ENCODE measurements around the gene BUD31.
"Not testable (repeated sequence)": the region's sequence is repeated elsewhere in the genome, so short reads cannot be mapped to it uniquely, and the experiment has no call there.

The BUD31 gene

DNA sequence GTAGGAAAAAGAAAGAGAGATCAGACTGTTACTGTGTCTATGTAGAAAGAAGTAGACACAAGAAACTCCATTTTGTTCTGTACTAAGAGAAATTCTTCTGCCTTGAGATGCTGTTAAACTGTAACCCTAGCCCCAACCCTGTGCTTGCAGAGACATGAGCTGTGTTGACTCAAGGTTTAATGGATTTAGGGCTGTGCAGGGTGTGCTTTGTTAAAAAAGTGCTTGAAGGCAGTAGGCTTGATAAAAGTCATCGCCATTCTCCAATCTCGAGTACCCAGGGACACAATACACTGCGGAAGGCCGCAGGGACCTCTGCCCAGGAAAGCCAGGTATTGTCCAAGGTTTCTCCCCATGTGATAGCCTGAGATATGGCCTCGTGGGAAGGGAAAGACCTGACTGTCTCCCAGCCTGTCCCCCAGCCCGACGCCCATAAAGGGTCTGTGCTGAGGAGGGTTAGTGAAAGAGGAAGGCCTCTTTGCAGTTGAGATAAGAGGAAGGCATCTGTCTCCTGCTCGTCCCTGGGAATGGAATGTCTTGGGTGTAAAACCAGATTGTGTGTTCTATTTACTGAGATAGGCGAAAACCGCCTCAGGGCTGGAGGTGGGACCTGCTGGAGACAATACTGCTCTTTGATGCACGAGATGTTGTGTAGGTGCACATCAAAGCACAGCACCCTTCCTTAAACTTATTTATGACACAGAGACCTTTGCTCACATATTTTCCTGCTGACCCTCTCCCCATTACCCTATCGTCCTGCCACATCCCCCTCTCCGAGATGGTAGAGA, 23.2 kb downstream of the BUD31 start:
- H3K36me3 Mint-ChIP-seq, H3K4me3 Mint-ChIP-seq, H3K27ac Mint-ChIP-seq, H3K9me3 Mint-ChIP-seq, H3K27me3 Mint-ChIP-seq, H3K4me1 Mint-ChIP-seq: not testable (repeated sequence)

DNA sequence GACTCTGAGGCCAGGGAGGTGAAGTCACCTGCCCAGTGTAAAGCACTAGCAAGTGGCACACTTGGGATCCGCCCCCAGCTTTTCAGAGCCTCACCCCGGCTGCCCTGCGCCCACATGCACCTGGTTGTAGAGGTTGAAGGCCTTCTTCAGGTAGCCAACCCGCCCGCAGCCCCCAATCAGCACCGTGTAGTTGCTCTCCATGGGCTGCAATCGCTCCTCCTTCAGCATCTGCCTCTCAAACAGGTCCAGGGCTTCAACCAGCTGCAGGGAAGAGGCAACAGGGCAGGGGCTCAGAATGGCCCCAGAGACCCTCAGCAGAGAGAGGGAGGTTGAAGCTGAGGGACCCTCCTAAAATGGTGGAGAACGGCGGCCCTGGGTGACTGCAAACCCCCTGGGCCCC, 24.4 kb downstream of the BUD31 start:
- Mint-ChIP-seq H3K4me3 (no peak overlapping the region), H3K9me3 (no peaks in the 10 kb centered on the region), H3K4me1 (no peaks in the 10 kb centered on the region), H3K27ac (no peak overlapping the region), H3K27me3 (no peaks in the 10 kb centered on the region), H3K36me3 (no peaks in the 10 kb centered on the region)

- Mint-ChIP-seq H3K4me1 (peaks cover 28% of the 10 kb centered on the region), H3K9me3 (no peaks in the 10 kb centered on the region), H3K36me3 (peaks cover 8% of the 10 kb centered on the region), H3K27ac (peak overlapping the region; percentile 97), H3K4me3 (peak overlapping the region; percentile 98), H3K27me3 (no peaks in the 10 kb centered on the region)
Observed at GRCh38 chr7:99437946-99438572, 29.3 kb downstream of the BUD31 start.

DNA sequence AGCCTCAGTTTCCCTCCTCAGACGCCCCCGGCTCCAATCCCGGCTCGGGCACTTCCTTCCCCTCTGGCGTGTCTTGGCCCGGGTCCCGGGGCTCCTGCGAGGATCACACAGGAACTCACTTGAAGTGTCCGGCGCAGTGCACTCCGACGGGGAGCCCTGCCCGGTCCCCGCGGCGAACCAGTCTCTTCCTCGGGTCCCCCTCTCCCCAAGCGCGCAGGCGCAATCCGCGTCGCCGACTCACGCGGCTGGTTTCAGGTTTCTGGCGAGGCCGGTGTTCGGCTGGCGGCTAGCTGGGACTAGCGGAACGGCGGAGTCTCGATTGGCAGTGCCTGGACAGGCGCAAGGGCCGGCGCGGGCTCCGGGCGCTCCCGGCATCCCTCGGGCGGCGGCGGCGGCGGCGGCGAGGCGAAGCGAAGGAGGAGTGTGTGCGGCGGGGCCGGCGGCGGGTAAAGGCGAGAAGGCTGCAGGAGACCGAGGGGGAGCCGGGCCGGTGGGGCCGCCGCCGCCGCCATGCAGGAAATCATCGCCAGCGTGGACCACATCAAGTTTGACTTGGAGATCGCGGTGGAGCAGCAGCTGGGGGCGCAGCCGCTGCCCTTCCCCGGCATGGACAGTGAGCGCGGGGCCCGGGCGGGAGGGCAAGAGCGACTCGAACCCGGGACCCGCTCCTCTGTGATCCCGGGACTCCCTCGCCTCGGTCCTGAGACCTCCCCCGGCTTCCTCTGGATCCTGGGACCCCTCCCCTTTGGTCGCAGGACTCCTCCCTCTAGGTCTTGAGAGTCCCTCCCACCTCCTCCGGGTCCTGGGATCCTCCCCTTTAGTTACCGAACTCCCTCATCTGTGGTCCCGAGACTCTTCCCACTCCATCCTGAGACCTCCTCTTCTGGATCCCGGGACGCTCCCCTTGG, 30.1 kb downstream of the BUD31 start, which contains the start of the genes CPSF4 and PTCD1:
CPSF4 (plus strand) TSS at position 371 of the 908 bp plus-strand sequence; CDS start at position 511, 140 bp downstream.
PTCD1 (minus strand) TSS at position 226 of the 908 bp plus-strand sequence. CDS start 3,556 bp downstream, outside the sequence.
- no peaks in the 10 kb centered on the region for H3K27me3 Mint-ChIP-seq
- H3K36me3 Mint-ChIP-seq = peaks cover 8% of the 10 kb centered on the region
- H3K4me3 Mint-ChIP-seq = peak within 1 kb of the TSS; percentile 98

DNA sequence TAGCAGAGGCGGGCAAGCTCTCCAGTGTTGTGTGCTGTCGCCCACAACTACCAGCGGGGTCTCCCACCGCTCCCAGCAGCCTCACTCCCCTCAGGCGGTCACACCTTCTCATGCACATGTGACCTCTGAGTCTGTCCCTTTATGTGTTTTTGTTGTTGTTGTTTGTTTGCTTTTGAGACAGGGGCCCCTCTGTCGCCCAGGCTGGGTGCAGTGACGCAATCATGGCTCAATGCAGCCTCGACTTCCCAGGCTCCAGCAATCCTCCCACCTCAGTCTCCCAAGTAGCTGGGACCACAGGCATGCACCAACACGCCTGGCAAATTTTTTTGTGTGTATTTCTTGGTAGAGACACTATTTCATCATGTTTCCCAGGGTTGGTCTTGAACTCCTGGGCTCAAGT, 31.4 kb downstream of the BUD31 start:
- peaks cover 12% of the 10 kb centered on the region for H3K36me3 Mint-ChIP-seq
- no peaks in the 10 kb centered on the region for H3K9me3 Mint-ChIP-seq
- H3K27me3 Mint-ChIP-seq = no peaks in the 10 kb centered on the region
- peaks cover 31% of the 10 kb centered on the region for H3K4me1 Mint-ChIP-seq
- H3K4me3 Mint-ChIP-seq = peak overlapping the region; percentile 98
- H3K27ac Mint-ChIP-seq = no peak overlapping the region

More for the DNA sequence above, 30.1 kb downstream of the BUD31 start, which contains the start of the genes CPSF4 and PTCD1:
- Mint-ChIP-seq H3K27ac (peak within 1 kb of the TSS; percentile 97), H3K9me3 (no peaks in the 10 kb centered on the region), H3K4me1 (peaks cover 31% of the 10 kb centered on the region)

GRCh38 chr7:99446096-99446495, 37.3 kb downstream of the BUD31 start:
- H3K9me3 Mint-ChIP-seq = no peaks in the 10 kb centered on the region
- peaks cover 16% of the 10 kb centered on the region for H3K4me1 Mint-ChIP-seq
- no peak overlapping the region for H3K27ac Mint-ChIP-seq
- H3K36me3 Mint-ChIP-seq = peaks cover 10% of the 10 kb centered on the region
- no peaks in the 10 kb centered on the region for H3K27me3 Mint-ChIP-seq
- no peak overlapping the region for H3K4me3 Mint-ChIP-seq

GRCh38 chr7:99447943-99448342, 39.2 kb downstream of the BUD31 start:
- H3K27ac Mint-ChIP-seq = no peak overlapping the region
- peaks cover 5% of the 10 kb centered on the region for H3K4me1 Mint-ChIP-seq
- H3K9me3 Mint-ChIP-seq = no peaks in the 10 kb centered on the region
- peaks cover 4% of the 10 kb centered on the region for H3K36me3 Mint-ChIP-seq
- H3K27me3 Mint-ChIP-seq = no peaks in the 10 kb centered on the region
- no peak overlapping the region for H3K4me3 Mint-ChIP-seq

GRCh38 chr7:99448855-99449254, 40.1 kb downstream of the BUD31 start:
- Mint-ChIP-seq H3K4me1 (no peaks in the 10 kb centered on the region), H3K27me3 (no peaks in the 10 kb centered on the region), H3K27ac (no peak overlapping the region), H3K4me3 (no peak overlapping the region), H3K9me3 (no peaks in the 10 kb centered on the region), H3K36me3 (peaks cover 8% of the 10 kb centered on the region)

- Mint-ChIP-seq H3K27ac (peak overlapping the region; percentile 44), H3K4me3 (no peak overlapping the region), H3K4me1 (no peaks in the 10 kb centered on the region), H3K9me3 (no peaks in the 10 kb centered on the region), H3K27me3 (no peaks in the 10 kb centered on the region), H3K36me3 (peaks cover 8% of the 10 kb centered on the region)
Observed at GRCh38 chr7:99449326-99449725, 40.6 kb downstream of the BUD31 start.

DNA sequence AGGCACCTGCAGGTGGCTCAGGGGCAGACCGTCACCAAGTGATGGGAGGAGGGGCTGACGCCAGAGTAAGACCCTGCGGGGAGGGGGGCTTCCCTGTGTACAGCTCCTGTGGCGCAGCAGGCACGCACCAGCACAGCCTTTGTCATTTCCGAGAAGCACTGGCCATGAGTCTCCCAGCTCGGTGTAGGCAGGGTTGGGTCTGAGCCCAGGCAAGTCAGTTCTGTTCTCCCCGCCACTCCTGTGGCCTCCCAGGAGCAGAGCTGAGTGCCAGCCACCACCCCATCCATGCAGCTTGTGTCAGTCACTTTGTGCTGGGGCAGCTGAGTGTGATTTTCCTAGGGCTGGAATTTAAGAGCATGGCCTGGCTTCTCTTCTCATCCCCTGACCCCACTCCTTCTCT, 43.2 kb downstream of the BUD31 start:
- no peaks in the 10 kb centered on the region for H3K4me1 Mint-ChIP-seq
- no peak overlapping the region for H3K4me3 Mint-ChIP-seq
- H3K27ac Mint-ChIP-seq = no peak overlapping the region

GRCh38 chr7:99452541-99452940, 43.8 kb downstream of the BUD31 start:
- Mint-ChIP-seq H3K27me3 (no peaks in the 10 kb centered on the region), H3K4me1 (no peaks in the 10 kb centered on the region), H3K9me3 (no peaks in the 10 kb centered on the region), H3K4me3 (no peak overlapping the region), H3K27ac (no peak overlapping the region), H3K36me3 (peaks cover 4% of the 10 kb centered on the region)

More for the DNA sequence above, 43.2 kb downstream of the BUD31 start:
- no peaks in the 10 kb centered on the region for H3K9me3 Mint-ChIP-seq
- peaks cover 4% of the 10 kb centered on the region for H3K36me3 Mint-ChIP-seq
- no peaks in the 10 kb centered on the region for H3K27me3 Mint-ChIP-seq

GRCh38 chr7:99453105-99453504, 44.3 kb downstream of the BUD31 start:
- Mint-ChIP-seq H3K4me1 (no peaks in the 10 kb centered on the region), H3K27me3 (no peaks in the 10 kb centered on the region), H3K9me3 (no peaks in the 10 kb centered on the region), H3K4me3 (no peak overlapping the region), H3K27ac (no peak overlapping the region), H3K36me3 (peaks cover 4% of the 10 kb centered on the region)

GRCh38 chr7:99455874-99456273, 47.1 kb downstream of the BUD31 start:
- Mint-ChIP-seq H3K9me3 (no peaks in the 10 kb centered on the region), H3K36me3 (peaks cover 6% of the 10 kb centered on the region), H3K4me3 (no peak overlapping the region), H3K27me3 (no peaks in the 10 kb centered on the region), H3K4me1 (peaks cover 13% of the 10 kb centered on the region), H3K27ac (no peak overlapping the region)

- Mint-ChIP-seq H3K4me1 (peaks cover 13% of the 10 kb centered on the region), H3K27ac (no peak overlapping the region), H3K9me3 (no peaks in the 10 kb centered on the region), H3K27me3 (no peaks in the 10 kb centered on the region), H3K4me3 (no peak overlapping the region), H3K36me3 (peaks cover 6% of the 10 kb centered on the region)
Observed at GRCh38 chr7:99456288-99456687, 47.5 kb downstream of the BUD31 start.

DNA sequence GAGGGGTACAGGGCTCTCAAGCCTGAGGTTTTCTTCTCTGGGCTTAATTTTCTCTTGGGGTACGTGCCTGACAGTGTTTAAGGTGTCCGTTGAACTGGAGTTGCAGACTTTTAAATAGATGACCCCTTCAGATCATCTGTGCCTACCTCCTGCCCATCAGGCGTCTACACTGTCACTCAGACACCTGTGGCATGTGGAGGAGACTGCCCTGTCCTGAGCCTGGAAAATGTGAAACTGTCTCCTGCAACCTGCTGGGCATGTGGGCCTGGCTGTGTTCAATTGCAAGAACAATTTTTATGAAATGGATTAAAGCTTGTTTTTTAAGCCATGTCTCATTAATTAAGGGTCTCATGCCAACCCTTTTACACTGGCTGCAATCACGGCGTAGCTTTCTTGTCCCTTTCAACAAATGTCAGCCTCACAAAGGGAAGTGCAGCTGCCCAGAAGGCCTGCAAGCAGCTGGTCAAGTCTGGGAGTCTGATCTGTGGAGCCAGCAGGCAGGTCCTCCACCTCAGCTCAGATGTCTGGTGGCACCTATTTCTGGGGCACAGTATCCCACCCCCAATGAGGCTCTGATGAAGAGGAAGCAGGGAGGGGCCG, 48.4 kb downstream of the BUD31 start:
- no peaks in the 10 kb centered on the region for H3K9me3 Mint-ChIP-seq
- no peaks in the 10 kb centered on the region for H3K27me3 Mint-ChIP-seq
- peaks cover 13% of the 10 kb centered on the region for H3K4me1 Mint-ChIP-seq
- H3K27ac Mint-ChIP-seq = no peak overlapping the region
- peaks cover 6% of the 10 kb centered on the region for H3K36me3 Mint-ChIP-seq
- no peak overlapping the region for H3K4me3 Mint-ChIP-seq

Measured in activated naive CD4-positive, alpha-beta T cell treated with anti-CD3 and anti-CD28 coated beads, Interleukin-2, amount 50 U/mL, for 24 hours (primary cell).